ENCODE measurements around the gene RANBP3L. TPM values are rescaled to one million over a fixed set of nuclear protein-coding genes. Genes with fewer than 3 reads are reported as not detected.

The RANBP3L gene
- total and polyA plus RNA-seq, 2 experiments from 2014 or later = 0.48 to 0.57 TPM

DNA sequence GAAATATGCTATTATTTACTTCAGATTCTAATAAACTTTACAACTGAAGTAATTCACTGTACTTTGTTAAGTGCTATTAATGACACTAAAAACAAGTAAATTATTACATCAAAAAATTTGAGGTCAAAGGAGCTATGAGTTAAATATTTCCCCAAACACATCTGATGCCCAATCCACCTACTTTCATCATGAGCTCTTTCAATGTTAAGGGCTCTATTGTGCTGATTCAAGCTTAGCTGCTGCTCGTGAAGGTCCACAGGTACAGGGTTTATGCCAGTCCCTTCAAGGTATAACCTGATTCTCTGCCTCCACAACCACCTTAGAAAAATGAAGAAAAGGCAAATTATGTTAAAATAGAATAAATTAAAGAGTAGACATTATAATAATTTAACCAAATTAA, 84.1 kb downstream of the RANBP3L start:
- H3K4me3 ChIP-seq = no peak overlapping the region
- no peak overlapping the region for H3K27ac ChIP-seq
- H3K27me3 ChIP-seq = no peaks in the 10 kb centered on the region
- DNase-seq (ENCODE audit: low read depth in 1 of 2, low spot score in 1 of 2) = no peak
- H3K36me3 ChIP-seq = peaks cover 43% of the 10 kb centered on the region
- TF ChIP-seq CTCF (IDR thresholded peaks at IDR 0.05; ENCODE audit: low read depth, low read length) = no peak
- no peaks in the 10 kb centered on the region for H3K4me1 ChIP-seq (ENCODE audit: low read depth)
- H3K9me3 ChIP-seq (ENCODE audit: low read depth) = no peaks in the 10 kb centered on the region

DNA sequence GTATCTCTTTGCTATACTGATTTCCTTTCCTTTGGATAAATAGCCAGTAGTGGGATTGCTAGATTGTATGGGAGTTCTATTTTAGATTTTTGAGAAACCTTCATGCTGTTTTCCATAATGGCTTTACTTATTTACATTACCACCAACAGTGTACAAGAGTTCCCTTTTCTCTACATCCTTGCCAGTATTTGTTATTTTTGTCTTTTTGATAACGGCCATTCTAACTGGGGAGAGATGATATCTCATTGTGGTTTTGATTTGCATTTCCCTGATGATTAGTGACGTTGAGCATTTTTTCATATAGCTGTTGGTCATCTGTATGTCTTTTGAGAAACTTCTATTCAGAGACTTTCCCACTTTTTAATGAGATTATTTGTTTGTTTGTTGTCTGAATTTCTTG, 85.8 kb downstream of the RANBP3L start:
- Histone ChIP-seq H3K27ac (no peak overlapping the region), H3K27me3 (no peaks in the 10 kb centered on the region), H3K4me3 (no peak overlapping the region), H3K36me3 (peaks cover 48% of the 10 kb centered on the region), H3K4me1 (ENCODE audit: low read depth) (no peaks in the 10 kb centered on the region), H3K9me3 (ENCODE audit: low read depth) (no peaks in the 10 kb centered on the region)
- TF ChIP-seq CTCF (IDR thresholded peaks at IDR 0.05; ENCODE audit: low read depth, low read length) = no peak
- DNase-seq (ENCODE audit: low read depth in 1 of 2, low spot score in 1 of 2) = peak in 1 of 2 donors; percentile 27

GRCh38 chr5:36214436-36214835, 87.3 kb downstream of the RANBP3L start:
- peaks cover 56% of the 10 kb centered on the region for H3K36me3 ChIP-seq
- no peak overlapping the region for H3K27ac ChIP-seq
- no peak overlapping the region for H3K4me3 ChIP-seq
- TF ChIP-seq CTCF (IDR thresholded peaks at IDR 0.05; ENCODE audit: low read depth, low read length) = no peak
- DNase-seq (ENCODE audit: low read depth in 1 of 2, low spot score in 1 of 2) = no peak
- no peaks in the 10 kb centered on the region for H3K4me1 ChIP-seq (ENCODE audit: low read depth)
- H3K27me3 ChIP-seq = no peaks in the 10 kb centered on the region
- H3K9me3 ChIP-seq (ENCODE audit: low read depth) = no peaks in the 10 kb centered on the region

- no peaks in the 10 kb centered on the region for H3K27me3 ChIP-seq
- no peaks in the 10 kb centered on the region for H3K9me3 ChIP-seq (ENCODE audit: low read depth)
- no peak overlapping the region for H3K27ac ChIP-seq
- DNase-seq (ENCODE audit: low read depth in 1 of 2, low spot score in 1 of 2) = no peak
- H3K4me3 ChIP-seq = no peak overlapping the region
- no peaks in the 10 kb centered on the region for H3K4me1 ChIP-seq (ENCODE audit: low read depth)
- no peak for TF ChIP-seq CTCF (IDR thresholded peaks at IDR 0.05; ENCODE audit: low read depth, low read length)
- H3K36me3 ChIP-seq = peaks cover 29% of the 10 kb centered on the region
These were observed 92.0 kb downstream of the RANBP3L start for GRCh38 chr5:36209664-36210063.

GRCh38 chr5:36208786-36209185, 92.9 kb downstream of the RANBP3L start:
- no peak for DNase-seq (ENCODE audit: low read depth in 1 of 2, low spot score in 1 of 2)
- no peak for TF ChIP-seq CTCF (IDR thresholded peaks at IDR 0.05; ENCODE audit: low read depth, low read length)
- no peak overlapping the region for H3K4me3 ChIP-seq
- no peaks in the 10 kb centered on the region for H3K4me1 ChIP-seq (ENCODE audit: low read depth)
- peaks cover 29% of the 10 kb centered on the region for H3K36me3 ChIP-seq
- H3K27ac ChIP-seq = no peak overlapping the region
- no peaks in the 10 kb centered on the region for H3K27me3 ChIP-seq
- no peaks in the 10 kb centered on the region for H3K9me3 ChIP-seq (ENCODE audit: low read depth)

DNA sequence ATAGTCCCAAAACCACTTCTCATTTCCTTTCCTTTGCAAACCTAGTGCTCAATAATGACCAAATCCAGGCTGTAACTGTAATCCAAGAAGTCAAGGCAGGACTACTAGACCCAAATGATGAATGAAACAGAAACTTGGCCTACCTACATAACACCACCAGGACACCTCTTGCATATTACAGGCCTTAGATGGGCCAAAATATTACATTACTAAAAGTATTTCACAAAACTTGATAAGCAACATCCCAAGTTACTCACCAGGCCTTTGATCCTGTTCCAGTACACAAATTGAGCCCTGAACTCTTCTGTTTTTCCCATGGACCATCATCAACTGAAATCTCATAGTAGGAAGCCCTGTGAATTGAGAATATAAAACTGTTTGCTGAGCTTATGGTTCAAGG, 94.8 kb downstream of the RANBP3L start:
- Histone ChIP-seq H3K4me3 (no peak overlapping the region), H3K4me1 (ENCODE audit: low read depth) (peaks cover 11% of the 10 kb centered on the region), H3K9me3 (ENCODE audit: low read depth) (no peaks in the 10 kb centered on the region), H3K27ac (no peak overlapping the region), H3K36me3 (peaks cover 20% of the 10 kb centered on the region), H3K27me3 (no peaks in the 10 kb centered on the region)
- no peak for DNase-seq (ENCODE audit: low read depth in 1 of 2, low spot score in 1 of 2)
- TF ChIP-seq CTCF (IDR thresholded peaks at IDR 0.05; ENCODE audit: low read depth, low read length) = no peak
